ENCODE data around the gene VAV1. TPM values are rescaled to one million over a fixed set of nuclear protein-coding genes. Genes with fewer than 3 reads are reported as not detected.

VAV1 gene
- polyA plus RNA-seq, 2 of the 4 experiments (the other 2 are of a cell fraction) = 5.6 to 7.5 TPM

DNA sequence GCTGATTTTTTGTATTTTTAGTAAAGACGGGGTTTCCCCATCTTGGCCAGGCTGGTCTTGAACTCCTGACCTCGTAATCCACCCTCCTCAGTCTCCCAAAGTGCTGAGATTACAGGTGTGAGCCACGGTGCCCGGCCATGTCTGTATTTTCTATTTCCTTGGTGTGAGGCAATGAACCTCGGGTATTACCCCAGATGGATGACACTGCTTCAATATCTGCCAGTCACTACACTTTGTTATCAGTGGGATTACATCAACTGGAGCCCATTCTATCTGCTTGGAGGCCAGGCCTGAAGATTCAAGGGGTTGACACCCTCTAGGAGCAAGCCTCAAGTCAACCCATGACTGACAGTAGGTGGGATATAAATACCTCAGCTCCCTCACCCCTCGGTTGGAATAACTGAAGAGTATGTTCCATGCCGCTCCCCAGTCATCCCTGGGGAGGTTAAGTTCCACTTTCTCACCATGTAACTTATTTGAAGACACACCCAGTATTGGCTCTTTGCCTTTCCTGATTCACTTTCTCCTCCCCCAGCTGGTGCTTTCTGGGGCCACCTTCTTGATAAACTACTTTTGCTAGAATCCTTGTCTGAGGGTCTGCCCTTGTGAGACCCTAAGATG lies 113.9 kb downstream of the VAV1 start:
- Histone ChIP-seq H3K4me1 (no peaks in the 10 kb centered on the region), H3K27ac (no peak overlapping the region), H3K9me3 (peaks cover 6% of the 10 kb centered on the region; the same call in 1 of the 3 replicates), H3K4me3 (no peak overlapping the region), H3K4me2 (no peak overlapping the region)
- TF ChIP-seq BHLHE40 (IDR thresholded peaks at IDR 0.05; ENCODE audit: low read depth, low read length) (no peak), RNF2 (IDR thresholded peaks at IDR 0.05; ENCODE audit: borderline replicate concordance, low read depth) (no peak), TP53 (CRISPR knock-in tag; IDR thresholded peaks at IDR 0.05) (no peak), NFE2L2 (conservative IDR thresholded peaks at IDR 0.05; ENCODE audit: low read length) (no peak), KDM5A (IDR thresholded peaks at IDR 0.05) (no peak), NR3C1 (IDR thresholded peaks at IDR 0.05) (no peak), EHMT2 (IDR thresholded peaks at IDR 0.05; ENCODE audit: low read depth) (no peak), RAD21 (conservative IDR thresholded peaks at IDR 0.05 in 1 of 2, IDR thresholded peaks at IDR 0.05 in 1 of 2) (no peak), HOXB13 (CRISPR knock-in tag; IDR thresholded peaks at IDR 0.05; ENCODE audit: low read depth) (no peak), MAFK (IDR thresholded peaks at IDR 0.05; ENCODE audit: partially characterized antibody) (no peak)
- 12% methylated on average over 7 of the region's 7 CpGs for WGBS (ENCODE audit: missing lambda C conversion rate)
- ATAC-seq (no peak), DNase-seq (ENCODE audit: low read depth in 1 of 2, low spot score in 1 of 2) (no peak), FAIRE-seq (no peak)
- CTCF ChIA-PET = interaction anchor here (1.4 kb wide), 1 partner anchor 23 kb away, joined by 3 read pairs; no protein-coding TSS in a partner anchor
- POLR2A ChIA-PET = no interaction called here

- no peak within 1 kb of the TSS for H3K27ac ChIP-seq
- FAIRE-seq (no peak), ATAC-seq (no peak), DNase-seq (ENCODE audit: low read depth in 1 of 2, low spot score in 1 of 2) (no peak)
- H3K4me3 ChIP-seq = no peak within 1 kb of the TSS
- no peaks in the 10 kb centered on the region for H3K4me1 ChIP-seq
- POLR2A ChIA-PET = no interaction called here
- peaks cover 6% of the 10 kb centered on the region; the same call in 1 of the 3 replicates for H3K9me3 ChIP-seq
- TF ChIP-seq ZSCAN20 (CRISPR knock-in tag; IDR thresholded peaks at IDR 0.05) = no peak
- TF ChIP-seq FOSB (CRISPR knock-in tag; IDR thresholded peaks at IDR 0.05) = no peak
- TF ChIP-seq HOXB13 (CRISPR knock-in tag; IDR thresholded peaks at IDR 0.05; ENCODE audit: low read depth) = no peak
- TF ChIP-seq POLR2AphosphoS2 (conservative IDR thresholded peaks at IDR 0.05; ENCODE audit: low read length) = no peak
- no peak for TF ChIP-seq HEYL (CRISPR knock-in tag; IDR thresholded peaks at IDR 0.05)
- no peak for TF ChIP-seq BCL3 (IDR thresholded peaks at IDR 0.05)
- no peak for TF ChIP-seq EHF (CRISPR knock-in tag; IDR thresholded peaks at IDR 0.05)
- no peak for TF ChIP-seq ESRRA (IDR thresholded peaks at IDR 0.05; ENCODE audit: borderline replicate concordance, low read length)
- no peak for TF ChIP-seq RFX5 (IDR thresholded peaks at IDR 0.05)
- CTCF ChIA-PET = interaction anchor here (0.6 to 1.2 kb wide), 2 partner anchors 21 to 860 kb away, joined by 3 read pairs; no protein-coding TSS in a partner anchor
- H3K4me2 ChIP-seq = no peak within 1 kb of the TSS
- WGBS (ENCODE audit: missing lambda C conversion rate) = 17% methylated on average over 4 of the region's 4 CpGs
Observed at GRCh38 chr19:6887316-6887715, 114.8 kb downstream of the VAV1 start, which contains the start of gene ADGRE1. Gene ADGRE1 (plus strand): TSS chr19:6887579. CDS start chr19:6887609, 30 bp downstream.

GRCh38 chr19:6888967-6889366 lies 116.5 kb downstream of the VAV1 start:
- Histone ChIP-seq H3K4me2 (no peak overlapping the region), H3K4me1 (no peaks in the 10 kb centered on the region), H3K4me3 (no peak overlapping the region), H3K27ac (no peak overlapping the region), H3K9me3 (peaks cover 6% of the 10 kb centered on the region; the same call in 1 of the 3 replicates)
- TF ChIP-seq ELK1 (IDR thresholded peaks at IDR 0.05; ENCODE audit: low read depth, low read length) (no peak), BCL3 (IDR thresholded peaks at IDR 0.05) (no peak), KDM5A (IDR thresholded peaks at IDR 0.05) (no peak), GATA3 (IDR thresholded peaks at IDR 0.05; ENCODE audit: borderline replicate concordance) (no peak), EHF (CRISPR knock-in tag; IDR thresholded peaks at IDR 0.05) (no peak)
- TF ChIP-seq, protein P1, sequence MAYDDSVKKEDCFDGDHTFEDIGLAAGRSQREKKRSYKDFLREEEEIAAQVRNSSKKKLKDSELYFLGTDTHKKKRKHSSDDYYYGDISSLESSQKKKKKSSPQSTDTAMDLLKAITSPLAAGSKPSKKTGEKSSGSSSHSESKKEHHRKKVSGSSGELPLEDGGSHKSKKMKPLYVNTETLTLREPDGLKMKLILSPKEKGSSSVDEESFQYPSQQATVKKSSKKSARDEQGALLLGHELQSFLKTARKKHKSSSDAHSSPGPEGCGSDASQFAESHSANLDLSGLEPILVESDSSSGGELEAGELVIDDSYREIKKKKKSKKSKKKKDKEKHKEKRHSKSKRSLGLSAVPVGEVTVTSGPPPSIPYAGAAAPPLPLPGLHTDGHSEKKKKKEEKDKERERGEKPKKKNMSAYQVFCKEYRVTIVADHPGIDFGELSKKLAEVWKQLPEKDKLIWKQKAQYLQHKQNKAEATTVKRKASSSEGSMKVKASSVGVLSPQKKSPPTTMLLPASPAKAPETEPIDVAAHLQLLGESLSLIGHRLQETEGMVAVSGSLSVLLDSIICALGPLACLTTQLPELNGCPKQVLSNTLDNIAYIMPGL (CRISPR knock-in tag; IDR thresholded peaks at IDR 0.05; ENCODE audit: borderline replicate concordance) = no peak
- ChIA-PET CTCF (no interaction called here), POLR2A (no interaction called here)
- DNase-seq (ENCODE audit: low read depth in 1 of 2, low spot score in 1 of 2) = no peak
- no peak for FAIRE-seq
- 40% methylated on average over 2 of the region's 2 CpGs for WGBS (ENCODE audit: missing lambda C conversion rate)
- no peak for ATAC-seq

Measured in A549 (cell line).